Mammary epithelial cell (primary cell): ENCODE data around the gene RPL27A.

Source experiments
- CTCF ChIP-seq, 2 donors: IDR thresholded peaks in 1 of 2; conservative IDR thresholded peaks in 1 of 2; 2 replicates each; pipeline ENCODE4 v1.5.1; 2011 to 2012; ENCODE audit warnings: inconsistent platforms in 2 of 2, low read length in 2 of 2, mild to moderate bottlenecking in 2 of 2, control low read depth in 1 of 2, low read depth in 1 of 2; ENCODE audit not compliant: insufficient read depth in 1 of 2; ENCODE audit errors: extremely low read depth in 1 of 2
- EZH2 ChIP-seq: IDR thresholded peaks from 2 replicates; pipeline ENCODE4 v1.6.1; 2012; ENCODE audit warnings: low read length, inconsistent platforms, borderline replicate concordance

- no peak for TF ChIP-seq CTCF (conservative IDR thresholded peaks at IDR 0.05 in 1 of 2, IDR thresholded peaks at IDR 0.05 in 1 of 2; ENCODE audit: extremely low read depth in 1 of 2, insufficient read depth in 1 of 2, low read depth in 1 of 2, low read length in 2 of 2)
- TF ChIP-seq EZH2 = no peak
Observed at GRCh38 chr11:8719211-8719649, 36.6 kb downstream of the RPL27A start.
